GM21390 (cell line): ENCODE data around the gene GPR108.

Source experiments
- ATAC-seq: cut with Tn5 transposase; IDR thresholded peaks from one replicate; pipeline ENCODE4 v1.9.1; 2021; ENCODE audit not compliant: unreplicated experiment

Gene GPR108

DNA sequence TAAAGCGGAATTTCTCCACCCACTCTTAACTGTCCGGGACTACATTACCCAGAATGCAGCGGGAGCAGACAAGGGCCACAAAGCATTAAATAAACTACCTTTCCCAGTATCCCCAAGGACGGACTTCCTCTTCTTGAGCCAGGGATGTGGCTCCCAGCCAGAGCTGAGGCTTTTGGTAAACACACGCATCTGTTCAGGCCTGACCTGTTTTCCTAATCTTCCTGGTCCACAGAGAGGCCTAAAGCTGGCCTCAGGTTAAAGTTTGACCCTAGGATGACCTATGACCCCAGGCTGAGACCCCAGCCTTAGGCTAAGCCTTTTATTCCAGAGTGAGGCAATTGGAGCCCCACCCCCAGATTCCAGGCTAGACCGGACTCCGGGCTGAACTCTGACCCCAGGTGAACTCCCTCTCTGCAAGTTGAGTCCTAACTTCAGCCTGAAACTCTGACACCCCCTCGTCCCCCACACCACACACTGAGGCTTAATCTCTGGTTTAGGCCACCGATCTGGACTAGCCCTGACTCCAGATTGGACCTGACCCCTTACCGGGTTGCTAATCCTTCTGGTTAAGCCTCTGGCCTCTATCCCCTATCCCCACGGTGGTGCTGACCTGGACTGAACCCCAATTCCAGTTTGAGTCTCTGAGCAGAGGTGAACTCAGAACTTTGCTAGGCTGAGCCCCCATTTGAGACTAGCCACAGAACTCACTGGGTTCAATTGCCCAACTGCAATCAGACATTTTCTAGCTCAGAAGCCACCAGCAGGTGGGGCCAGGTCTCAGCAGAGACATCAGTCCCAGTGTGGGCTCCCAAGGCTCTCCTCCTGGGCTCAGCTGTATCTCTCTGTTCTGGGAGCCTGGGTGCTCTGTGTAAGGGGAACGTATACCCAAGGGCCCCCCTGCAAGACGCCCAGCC is 750 bp upstream of the GPR108 start:
- no peak for ATAC-seq

DNA sequence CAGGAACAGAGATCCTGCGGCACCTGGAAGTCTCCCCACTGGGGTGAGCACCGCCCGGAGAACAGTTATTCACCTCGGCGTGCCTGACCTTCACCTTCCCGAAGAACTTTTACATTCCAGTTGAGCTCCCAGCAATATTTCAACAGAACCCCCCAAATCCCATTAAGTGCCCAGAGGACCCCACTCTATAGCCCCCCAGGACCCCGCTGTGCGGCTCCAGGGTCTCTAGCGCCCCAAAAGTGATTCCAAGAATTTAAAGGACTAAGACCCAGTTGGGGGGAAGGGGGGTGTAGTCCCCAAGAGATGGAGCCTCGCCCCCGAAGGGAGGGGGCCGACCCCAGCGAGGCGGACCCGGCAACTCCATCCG is 480 bp downstream of the GPR108 start:
- ATAC-seq, result no peak

DNA sequence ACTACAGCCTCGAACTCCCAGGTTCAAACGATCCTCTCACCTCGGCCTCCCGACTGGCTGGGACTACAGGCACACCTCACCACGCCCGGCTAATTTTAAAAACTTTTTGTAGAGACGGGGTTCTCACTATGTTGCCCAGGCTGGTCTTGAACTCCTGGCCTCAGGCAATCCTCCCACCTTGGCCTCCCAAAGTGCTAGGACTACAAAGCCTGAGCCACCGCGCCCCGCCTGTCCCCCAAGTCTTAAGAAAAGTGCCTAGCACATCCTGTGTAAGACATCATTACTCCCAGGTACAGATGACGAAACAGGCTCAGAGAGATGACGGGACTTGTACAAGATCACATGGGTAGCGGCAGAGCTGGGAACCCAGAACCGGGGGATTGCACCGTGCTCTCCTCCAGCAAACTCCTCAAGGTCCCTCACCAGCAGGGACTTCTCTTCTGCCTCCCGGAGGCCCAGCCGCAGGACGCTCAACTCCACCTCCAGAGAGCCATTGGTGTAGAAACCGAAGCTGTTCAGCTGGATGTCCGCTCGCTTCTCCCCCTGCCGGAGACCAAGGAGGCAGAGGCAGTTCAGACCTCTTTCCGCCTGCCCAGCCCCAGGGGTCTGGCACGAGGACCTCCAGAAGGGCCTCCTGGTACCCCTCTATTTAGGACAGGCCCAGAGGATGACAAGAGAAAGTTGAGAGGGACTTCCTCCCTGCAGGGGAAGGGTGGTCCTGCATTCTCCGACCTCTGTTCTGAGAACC is 1.0 kb downstream of the GPR108 start:
- no peak for ATAC-seq

DNA sequence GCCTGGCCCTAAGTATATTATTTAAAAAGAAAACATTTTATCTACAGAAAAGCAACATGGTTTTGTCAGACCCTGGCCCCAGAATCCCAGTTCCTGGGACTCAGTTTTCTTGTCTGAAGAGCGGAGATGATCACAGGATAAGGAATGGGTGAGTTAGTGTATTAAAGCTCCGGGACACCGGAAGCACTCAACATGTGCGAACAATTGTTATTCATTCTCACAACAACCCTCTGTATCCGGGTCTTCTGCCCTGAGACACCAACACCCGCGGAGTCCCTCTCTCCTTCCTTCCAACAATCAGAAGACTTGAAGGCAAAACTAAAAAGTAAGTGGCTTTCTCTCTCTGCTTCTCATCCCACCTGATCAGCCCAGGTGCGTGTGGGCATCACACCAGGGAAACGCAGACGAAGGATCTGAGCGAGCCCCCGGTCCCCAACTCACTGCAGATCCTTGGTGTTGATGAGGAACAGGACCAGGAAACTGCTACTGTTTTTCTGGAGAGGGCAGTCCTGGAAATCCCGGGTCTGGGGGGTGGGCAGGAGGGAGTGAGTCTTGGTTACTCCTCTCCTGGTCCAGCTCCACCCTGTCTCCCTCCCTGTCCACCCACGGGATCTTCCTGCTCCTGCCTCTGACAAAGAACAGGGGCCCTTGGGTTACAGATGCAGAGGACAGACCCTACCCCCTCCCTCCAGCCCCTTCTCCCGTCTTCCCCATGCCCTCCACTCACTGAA is 2.0 kb downstream of the GPR108 start:
- ATAC-seq, result no peak

DNA sequence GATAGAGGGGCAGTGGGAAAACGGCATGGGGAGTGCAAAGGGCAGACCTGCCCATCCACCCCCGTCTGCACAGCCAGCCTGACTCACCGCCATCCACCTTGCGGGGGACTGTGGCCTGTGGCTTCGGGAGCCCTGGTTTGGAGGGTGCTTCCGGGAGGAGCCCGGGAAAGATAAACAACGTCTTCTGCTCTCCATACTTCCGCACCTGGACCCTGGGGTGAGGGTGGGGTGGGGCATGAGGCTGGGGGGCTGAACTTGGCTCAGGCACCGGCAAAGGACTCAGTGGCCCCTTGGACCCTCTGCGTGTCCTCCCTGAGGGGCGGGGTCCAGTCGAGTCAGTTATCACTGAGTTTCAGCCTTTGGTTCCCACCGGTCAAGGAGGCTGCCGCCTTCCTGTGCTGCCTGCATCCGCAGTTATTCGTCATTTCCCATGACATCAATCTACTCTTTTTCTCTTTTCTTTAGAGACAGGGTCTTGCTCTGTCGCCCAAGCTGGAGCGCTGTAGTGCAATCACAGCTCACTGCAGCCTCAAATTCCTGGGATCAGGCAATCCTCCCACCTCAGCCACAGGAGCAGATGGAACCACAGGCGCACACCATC is 3.2 kb downstream of the GPR108 start:
- ATAC-seq, result no peak

DNA sequence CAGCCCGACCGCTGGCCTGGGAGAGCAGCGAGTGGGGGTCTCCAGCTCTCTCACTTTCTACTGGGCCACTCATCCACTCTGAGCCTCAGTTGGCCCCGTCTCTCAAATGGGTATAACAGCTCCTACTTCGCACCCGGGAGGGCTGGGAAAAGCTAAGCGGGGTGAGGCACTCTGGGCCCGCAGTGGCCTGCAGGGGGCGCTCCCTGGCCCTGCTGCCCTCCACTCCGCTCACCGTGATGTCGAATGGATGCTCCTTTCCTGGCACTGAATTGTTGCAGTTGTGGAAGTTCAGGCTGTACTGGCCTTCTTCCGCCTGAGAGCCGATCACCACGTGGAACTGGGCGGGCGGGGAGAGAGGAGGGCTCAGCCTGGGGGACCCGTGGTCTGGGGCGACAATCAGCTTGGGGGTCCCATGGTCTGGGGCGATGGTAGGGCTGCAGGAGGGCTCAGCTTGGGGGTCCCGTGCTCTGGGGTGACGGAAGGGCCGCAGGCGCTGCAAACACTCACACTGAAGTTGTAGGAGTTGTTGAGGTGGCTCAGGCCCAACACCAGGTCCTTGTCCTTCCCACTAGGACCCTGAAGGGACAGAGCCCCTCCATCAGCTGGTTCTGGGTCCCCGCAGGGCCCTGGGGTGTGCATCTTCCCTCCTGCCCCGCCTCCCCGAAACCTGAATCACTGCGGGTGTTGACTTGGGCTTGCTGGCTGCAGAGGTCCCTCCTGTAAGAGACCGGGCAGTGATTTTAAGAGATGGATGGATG is 3.9 kb downstream of the GPR108 start:
- no peak for ATAC-seq

DNA sequence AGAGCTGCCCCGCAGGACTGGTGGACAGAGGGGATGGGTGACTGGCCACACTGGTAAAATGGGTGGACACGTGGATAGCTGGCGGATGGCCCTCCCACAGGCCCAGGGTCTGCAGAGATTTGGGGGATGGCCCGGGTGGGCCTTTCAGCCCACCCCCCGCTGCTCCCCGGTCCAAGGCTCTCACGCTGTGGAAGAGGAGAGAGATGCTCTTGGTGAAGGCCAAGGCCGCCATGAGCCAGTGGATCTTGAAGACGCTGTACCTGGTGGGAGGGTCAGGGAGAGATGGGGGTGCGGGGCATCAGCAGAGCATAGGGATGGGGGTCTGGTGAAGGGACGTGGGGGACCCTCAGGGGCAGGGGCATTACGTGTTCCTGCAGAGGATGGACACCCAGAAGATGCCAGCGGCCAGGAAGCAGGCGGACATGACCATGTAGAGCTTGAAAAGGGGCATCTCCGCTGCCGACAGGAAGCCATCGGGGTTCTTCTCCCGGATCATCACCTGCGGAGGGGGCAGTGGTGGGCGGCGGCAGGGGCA is 4.5 kb downstream of the GPR108 start:
- no peak for ATAC-seq

DNA sequence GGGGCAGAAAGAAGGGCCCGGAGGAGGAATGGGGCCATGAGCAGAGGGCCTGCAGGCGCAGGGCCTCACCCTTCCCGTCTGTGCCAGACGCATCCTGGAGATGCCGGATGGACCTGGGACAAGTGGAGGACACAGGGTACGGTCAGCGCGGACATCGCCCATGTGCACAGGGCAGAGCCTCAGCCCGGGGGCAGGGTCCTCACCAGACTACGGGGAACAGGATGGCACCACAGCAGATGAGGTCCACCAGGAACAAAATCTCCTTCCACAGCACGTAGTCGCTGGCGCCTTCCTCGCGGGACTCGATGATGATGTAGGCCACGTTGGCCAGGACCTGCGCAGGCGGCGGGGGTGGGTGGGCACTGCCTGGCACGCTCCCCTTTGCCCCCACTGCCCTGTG is 5.6 kb downstream of the GPR108 start:
- no peak for ATAC-seq

DNA sequence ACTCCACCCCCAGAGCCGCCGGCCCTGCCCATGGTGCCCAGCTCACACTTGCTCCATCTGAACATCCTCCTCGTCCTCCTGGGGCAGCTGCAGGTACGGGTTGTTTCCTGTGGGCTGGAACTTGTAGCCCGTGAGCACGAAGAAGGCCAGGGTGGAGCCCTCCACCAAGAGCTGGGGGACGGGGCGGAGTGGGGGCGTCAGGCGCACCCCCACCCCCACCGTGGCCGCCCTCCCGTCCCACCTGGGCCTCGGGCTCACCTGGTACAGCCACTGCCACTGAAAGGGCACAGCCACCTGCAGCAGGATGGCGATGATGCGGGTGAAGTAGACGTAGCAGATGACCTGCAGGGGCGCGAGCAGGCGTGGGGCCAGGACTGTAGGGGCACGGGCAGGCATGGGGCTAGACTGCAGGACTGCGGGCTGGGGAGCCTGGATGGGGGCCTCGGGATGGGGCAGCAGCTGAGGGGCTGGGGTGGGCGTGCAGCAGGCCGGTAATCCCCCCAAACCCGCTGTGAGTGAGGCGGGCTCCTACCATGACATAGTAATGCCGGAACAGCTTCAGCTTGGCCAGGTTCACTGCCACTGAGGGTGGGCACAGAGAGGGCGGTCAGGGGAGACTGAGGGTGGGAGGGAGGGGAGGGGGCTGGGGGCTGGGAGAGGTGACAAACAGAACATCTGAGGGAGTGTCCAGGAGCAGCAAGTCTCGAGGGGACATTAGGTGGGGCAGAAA is 6.3 kb downstream of the GPR108 start:
- ATAC-seq, result no peak

DNA sequence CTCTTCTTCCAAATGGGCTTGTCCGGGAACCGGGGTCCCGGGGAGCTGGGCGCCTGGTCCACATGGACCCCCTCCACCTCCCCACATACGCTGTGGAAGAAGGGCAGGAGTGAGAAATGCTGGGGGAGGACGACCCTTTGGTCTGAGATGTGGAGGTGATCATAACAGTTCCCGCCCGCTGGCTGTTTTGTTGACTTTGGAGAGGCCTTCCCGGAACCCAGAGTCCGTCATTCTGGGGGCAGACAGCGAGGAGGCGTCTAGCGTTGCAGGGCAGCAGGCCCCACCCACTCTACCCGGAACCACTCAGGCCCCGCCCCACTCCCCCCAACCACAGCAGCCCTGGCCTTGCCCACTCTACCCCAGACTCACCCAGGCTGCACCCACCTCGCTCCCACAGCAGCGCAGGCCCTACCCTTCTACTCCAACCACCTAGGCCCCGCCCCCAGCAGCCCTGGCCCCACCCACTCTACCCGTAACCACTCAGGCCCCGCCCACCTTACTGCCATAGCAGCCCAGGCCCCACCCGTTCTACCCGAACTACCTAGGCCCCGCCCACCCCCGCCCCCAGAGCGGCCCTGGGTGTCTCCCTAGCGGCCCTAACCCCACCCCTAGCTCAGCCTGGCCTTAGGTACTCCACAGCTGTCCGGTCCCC is 7.1 kb downstream of the GPR108 start:
- ATAC-seq, result no peak

DNA sequence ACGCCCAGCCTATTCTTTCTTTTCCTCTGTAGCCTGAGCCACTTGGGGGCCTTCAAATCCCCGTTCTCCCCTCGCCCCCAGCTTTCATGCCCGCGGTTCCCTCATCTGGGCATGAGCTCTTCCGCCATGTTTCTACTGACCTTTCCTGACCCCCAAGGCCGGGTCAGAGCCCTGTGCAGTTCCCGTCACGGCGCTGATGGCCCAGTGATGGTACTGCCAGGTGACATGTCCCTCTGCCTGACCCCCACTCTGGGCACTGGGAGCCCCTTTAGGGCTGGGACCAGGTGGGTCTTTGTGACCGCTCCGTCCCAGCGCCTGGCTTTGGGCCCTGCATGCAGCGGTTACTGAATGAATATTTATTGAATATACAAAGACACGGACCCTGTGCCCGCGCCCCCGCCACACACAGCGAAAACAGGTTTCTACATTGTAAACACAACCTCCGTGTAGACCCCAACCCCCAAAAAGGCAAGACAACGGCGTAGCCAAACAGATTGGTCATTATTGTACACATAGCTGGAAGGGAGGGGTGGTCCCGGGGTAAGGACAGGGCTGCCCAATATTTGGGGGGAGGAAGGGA is 7.7 kb downstream of the GPR108 start:
- no peak for ATAC-seq

DNA sequence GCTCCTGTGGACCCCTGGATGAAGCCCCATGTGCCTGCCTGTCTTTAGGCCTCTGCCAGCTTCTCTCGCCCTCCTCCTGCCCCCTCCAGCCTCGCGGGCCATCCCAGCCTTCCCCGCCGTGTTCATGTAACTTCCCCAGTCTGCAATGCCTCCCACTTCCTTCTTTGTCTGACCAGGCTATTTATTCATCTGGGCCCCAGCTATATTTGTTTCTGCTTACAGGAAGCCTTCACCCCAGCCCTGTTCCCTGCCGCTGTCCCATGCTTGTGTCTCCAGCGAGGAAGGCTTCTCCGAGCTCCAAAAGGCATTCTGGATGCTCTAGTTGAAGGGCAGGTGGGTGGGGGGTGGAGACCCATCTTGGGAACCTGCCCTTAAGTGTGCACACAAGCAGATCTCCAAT is 9.0 kb downstream of the GPR108 start:
- ATAC-seq, result no peak

DNA sequence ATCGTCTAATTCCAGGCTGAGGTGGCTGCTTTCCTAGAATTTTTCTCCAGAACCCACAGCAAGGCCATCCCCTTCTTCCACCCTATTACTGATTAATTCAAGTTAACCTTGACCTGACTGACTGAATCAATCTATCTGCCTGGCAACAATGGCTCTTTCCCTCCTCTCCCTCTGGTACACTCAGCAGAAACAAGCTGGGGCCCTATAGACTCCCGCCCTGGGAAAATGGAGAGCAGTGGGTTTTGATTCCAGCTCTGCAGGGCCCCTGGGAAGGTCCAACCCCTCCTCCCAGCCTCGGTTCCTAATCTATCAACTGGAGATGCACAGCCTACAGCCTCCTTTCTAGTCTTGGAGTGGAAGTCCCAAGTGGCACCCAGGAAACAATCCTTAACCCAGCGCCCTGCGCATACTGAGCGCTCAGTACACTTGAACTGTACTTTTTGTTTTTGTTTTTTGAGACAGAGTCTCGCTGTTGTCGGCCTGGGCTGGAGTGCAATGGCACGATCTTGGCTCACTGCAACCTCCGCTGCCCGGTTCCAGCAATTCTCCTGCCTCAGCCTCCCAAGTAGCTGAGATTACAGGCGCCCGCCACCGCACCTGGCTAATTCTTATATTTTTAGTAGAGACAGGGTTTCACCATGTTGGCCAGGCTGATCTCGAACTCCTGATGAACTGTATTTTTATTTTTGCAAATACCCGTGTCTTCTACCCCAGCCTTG is 11.7 kb downstream of the GPR108 start:
- ATAC-seq, result no peak

DNA sequence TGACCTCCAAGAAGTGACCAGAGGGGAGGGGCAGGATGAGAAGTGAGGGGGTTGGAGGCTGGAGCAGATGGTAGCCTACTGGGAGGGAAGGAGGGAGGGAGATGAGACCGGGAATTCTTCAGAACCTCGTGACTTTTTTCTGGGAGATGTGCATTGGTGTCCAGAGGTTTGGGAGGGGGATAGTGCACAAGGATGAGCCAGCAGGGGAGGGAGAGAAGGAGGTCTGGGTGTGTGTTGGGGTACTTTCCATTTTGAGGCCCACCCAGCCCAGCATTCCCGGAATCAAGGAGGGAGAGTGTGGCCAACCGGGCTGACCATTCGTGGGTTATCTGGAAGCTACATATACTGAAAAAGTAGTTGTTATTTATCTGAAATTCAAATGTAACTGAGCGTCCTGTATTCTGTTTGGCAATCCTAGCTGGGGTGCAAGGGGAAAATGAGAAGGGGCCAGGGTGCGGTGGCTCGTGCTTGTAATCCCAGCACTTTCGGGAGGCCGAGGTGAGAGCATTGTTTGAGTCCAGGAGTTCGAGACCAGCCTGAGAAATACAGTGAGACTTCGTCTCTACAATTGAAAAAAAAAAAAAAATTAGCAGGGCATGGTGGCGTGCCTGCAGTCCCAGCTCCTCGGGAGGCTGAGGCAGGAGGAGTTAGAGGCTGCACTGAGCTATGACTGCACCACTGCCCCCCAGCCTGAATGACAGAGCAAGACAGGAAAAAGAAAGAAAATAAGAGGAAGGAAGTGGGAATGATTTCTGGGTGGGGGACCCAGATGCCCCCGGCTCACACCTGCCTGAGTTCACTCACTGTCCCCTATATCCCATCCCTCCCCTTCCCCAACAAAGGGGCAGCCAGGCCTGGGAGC is 12.5 kb downstream of the GPR108 start:
- no peak for ATAC-seq

DNA sequence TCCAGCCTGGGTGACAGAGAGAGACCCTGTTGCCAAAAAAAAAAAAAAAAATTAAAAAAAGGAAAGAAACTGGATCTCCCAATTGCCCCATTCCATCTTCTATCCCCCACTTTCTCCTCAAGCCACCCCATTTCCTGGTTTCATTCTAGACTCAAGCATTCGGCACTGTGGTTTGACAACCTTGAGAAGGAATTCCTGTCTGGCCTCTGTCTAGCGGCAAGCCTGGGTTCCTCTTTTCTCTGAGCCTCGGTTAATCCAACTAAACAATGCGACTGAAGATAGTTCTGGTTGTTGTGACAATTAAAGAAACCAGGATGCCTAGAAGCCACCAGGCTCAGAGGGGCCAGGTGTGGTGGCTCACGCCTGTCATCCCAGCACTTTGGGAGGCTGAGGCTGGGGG is 13.6 kb downstream of the GPR108 start:
- ATAC-seq, result no peak

DNA sequence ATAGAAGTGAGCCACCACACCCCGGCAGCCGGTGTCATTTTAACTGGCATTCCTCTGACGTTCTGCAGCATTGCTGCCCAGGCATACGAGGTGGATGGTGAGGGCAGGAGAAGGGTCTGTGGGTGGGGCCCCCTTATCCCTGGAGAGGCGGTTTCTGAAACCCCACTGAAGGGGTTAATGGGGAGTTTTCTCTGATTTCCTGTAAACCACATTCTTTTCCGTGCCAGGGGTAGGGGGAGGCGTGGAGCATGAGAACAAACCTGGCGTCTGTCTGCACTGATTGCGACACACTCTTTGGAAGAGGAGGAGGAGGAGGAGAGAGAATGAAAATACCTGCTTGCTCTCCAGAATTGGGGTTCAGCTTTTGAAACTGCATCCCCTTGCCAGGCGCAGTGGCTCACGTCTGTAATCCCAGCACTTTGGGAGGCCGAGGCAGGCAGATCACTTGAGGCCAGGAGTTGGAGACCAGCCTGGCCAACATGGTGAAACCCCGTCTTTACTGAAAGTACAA is 14.2 kb downstream of the GPR108 start:
- no peak for ATAC-seq

DNA sequence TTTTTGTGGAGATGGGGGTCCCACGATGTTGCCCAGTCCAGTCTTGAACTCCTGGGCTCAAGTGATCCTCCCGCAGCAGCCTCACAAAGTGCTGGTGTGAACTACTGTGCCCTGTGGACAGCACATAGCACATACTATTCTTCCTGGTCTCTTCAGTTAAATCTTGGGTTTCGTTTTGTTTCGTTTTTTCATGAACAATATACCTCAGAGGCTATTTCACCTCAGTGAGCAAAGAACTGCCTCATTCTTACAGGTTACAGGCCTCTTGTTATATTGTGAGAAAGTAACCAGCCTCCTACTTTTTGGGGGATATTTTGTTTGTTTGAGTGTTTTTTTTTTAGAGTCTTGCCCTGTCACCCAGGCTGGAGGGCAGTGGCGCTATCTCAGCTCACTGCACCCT is 15.6 kb downstream of the GPR108 start:
- no peak for ATAC-seq
